BE2C (cell line): Measurements from ENCODE around the gene LEFTY1.

Experiments used
- DNase-seq: peaks from one replicate; pipeline ENCODE4 v3.0.0-alpha.2; 2020
- H3K27me3 ChIP-seq: fragments of 250-450 bp; sonication (Bioruptor Pico); 2 replicates; pipeline ENCODE4 v1.5.1; 2020; ENCODE audit warnings: mild to moderate bottlenecking
- H3K36me3 ChIP-seq: fragments of 250-450 bp; sonication (Bioruptor Pico); 2 replicates; pipeline ENCODE4 v1.5.1; 2020; ENCODE audit warnings: mild to moderate bottlenecking
- H3K4me1 ChIP-seq: fragments of 250-450 bp; sonication (Bioruptor Pico); 2 replicates; pipeline ENCODE4 v1.5.1; 2020
- H3K4me3 ChIP-seq: 2 replicates; pipeline ENCODE4 v1.5.1; 2011; ENCODE audit warnings: low read depth, low read length
- H3K9me3 ChIP-seq: fragments of 250-450 bp; sonication (Bioruptor Pico); 2 replicates; pipeline ENCODE4 v1.5.1; 2020
- TF ChIP-seq, protein P1 (sequence below): IDR thresholded peaks from 2 replicates; pipeline ENCODE4 v1.5.1; 2012; ENCODE audit warnings: mild to moderate bottlenecking, low read depth, low read length

LEFTY1 gene

DNA sequence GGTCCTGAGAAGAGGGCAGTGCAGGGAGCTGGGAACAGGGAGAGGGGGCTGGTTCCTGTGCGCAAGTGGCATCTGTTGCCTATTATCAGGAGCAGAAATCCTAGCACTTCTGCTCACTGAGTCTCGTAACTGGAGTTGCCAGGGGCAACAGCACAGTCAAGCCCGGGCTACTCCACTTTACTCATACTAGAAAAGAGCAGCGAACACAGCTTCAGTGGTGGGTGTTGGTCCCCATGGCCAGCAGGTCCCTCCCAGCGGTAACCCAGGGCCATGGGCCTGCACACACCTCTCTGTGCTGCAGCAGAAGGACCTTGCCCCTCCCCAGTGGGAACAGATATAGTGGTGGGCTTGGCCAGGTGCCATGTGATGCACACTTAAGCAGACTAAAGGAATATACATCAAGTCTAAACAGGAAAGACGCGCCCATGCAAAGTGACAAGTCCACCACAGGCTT, 26.6 kb upstream of the LEFTY1 start:
- Histone ChIP-seq H3K36me3 (peaks cover 5% of the 10 kb centered on the region), H3K27me3 (no peaks in the 10 kb centered on the region), H3K4me3 (peak overlapping the region; percentile 13; the same call in 1 of the 2 replicates), H3K9me3 (no peaks in the 10 kb centered on the region), H3K4me1 (peaks cover 16% of the 10 kb centered on the region)
- peak; percentile 77 for DNase-seq
- TF ChIP-seq, protein P1, sequence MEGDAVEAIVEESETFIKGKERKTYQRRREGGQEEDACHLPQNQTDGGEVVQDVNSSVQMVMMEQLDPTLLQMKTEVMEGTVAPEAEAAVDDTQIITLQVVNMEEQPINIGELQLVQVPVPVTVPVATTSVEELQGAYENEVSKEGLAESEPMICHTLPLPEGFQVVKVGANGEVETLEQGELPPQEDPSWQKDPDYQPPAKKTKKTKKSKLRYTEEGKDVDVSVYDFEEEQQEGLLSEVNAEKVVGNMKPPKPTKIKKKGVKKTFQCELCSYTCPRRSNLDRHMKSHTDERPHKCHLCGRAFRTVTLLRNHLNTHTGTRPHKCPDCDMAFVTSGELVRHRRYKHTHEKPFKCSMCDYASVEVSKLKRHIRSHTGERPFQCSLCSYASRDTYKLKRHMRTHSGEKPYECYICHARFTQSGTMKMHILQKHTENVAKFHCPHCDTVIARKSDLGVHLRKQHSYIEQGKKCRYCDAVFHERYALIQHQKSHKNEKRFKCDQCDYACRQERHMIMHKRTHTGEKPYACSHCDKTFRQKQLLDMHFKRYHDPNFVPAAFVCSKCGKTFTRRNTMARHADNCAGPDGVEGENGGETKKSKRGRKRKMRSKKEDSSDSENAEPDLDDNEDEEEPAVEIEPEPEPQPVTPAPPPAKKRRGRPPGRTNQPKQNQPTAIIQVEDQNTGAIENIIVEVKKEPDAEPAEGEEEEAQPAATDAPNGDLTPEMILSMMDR, result no peak

DNA sequence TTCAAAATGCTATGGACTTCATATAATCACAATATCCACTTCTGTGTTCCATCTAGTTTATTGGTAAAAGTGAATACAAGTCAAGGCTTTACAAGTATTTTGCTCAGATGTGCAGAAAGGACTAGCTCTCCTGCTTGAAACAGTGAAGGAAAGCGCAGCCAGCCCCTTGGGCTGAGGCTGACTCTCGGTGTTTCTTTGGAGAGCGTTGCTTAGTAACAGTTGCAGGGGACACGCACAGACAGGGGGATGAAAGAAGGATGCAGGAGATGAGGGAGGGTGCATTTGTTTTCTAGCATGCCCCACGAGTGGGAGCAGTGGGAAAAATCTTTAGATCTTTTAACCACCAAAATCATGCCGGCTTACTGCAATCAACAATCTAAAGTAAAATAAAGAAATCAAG, 26.0 kb upstream of the LEFTY1 start:
- H3K4me3 ChIP-seq, result 0 out of 2 replicates have a peak overlapping the region, but pooled peaks have one; percentile 13
- H3K36me3 ChIP-seq, result peaks cover 3% of the 10 kb centered on the region; the same call in 1 of the 2 replicates
- H3K27me3 ChIP-seq, result no peaks in the 10 kb centered on the region
- DNase-seq, result no peak
- no peaks in the 10 kb centered on the region for H3K9me3 ChIP-seq
- TF ChIP-seq, protein P1, result no peak
- H3K4me1 ChIP-seq, result peaks cover 16% of the 10 kb centered on the region

DNA sequence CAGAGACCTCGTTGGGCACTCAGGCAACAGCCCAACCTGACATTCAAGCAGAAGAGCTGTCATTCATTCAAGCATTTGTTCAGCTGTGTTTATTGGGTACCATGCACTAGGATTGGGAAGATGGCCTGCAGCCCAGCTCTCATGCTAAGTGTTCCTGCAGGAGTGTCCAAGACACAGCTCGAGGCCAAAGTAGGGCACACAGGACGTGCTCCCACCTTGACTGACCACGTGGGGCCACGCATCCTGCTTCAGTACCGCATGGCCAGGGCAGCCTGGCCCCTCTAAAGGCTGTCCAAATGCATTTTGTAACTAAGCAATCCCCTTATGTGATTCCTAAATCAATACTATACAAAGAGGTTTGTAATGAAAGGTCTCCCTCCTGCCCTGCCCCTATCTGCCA, 25.4 kb upstream of the LEFTY1 start:
- Histone ChIP-seq H3K27me3 (no peaks in the 10 kb centered on the region), H3K4me1 (peaks cover 16% of the 10 kb centered on the region), H3K4me3 (no peak overlapping the region), H3K9me3 (no peaks in the 10 kb centered on the region), H3K36me3 (peaks cover 3% of the 10 kb centered on the region; the same call in 1 of the 2 replicates)
- TF ChIP-seq, protein P1, result no peak
- DNase-seq, result no peak

DNA sequence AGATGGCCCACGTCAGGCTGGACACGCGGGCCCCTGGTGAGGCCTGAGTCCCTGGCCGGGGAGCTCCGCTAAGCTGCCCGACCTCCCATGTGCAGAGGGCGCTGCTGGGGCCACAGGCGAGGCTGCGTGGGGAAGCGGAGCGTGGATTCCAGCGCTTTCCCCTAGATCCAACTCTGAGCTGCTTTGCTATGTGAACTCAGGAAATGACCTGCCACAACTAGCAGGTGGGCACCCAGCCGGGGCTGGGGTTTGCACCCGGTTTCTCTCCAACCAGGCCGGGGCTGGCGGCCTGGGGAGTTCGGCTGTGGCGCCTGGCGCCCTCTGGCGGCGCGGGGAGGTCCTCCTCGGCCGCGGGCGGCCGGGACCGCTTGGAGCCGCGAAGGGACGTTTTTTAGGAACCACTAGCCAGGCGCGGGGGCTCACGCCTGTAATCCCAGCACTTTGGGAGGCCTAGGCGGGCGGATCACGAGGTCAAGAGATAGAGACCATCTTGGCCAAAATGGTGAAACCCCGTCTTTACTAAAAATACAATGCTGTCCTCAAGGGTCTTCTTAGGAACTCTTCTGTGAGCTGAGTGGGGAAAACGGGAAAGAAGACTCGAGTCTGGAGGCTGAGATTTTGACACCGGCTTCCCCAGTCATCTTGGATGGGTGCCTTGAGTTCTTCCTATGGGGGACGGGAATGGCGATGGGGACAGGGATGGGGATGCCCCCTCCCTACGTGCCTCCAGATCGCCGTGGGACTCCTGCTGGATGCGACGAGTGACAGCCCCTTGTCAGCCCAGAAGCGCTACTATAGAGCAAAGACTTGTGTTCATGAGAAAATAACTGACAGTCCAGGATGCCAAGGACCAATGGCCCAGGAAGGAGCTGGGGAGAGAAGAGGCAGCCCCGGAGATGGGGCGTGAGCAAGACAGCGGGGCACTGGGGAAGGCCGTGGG, 22.5 kb upstream of the LEFTY1 start:
- Histone ChIP-seq H3K4me1 (peaks cover 14% of the 10 kb centered on the region; the same call in 1 of the 2 replicates), H3K9me3 (no peaks in the 10 kb centered on the region), H3K36me3 (no peaks in the 10 kb centered on the region), H3K27me3 (no peaks in the 10 kb centered on the region), H3K4me3 (peak overlapping the region; percentile 44)
- DNase-seq, result peak; percentile 81
- TF ChIP-seq, protein P1, result peak; percentile 87

DNA sequence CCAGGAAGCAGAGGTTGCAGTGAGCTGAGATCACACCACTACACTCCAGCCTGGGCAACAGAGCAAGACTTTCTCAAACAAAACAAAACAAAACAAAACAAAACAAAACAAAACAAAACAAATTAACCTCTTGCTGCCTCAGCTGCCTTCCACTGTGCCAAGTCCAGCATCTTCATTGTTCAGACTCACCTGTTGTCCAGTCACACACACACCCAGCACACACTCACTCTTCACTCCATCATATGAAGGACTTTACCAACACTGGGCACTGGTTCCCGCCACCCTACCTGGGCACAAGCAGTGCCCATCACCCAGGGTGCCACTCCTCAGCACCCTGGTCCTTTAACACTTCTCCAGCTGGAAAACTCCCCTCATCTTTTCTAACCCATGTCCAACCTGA, 20.5 kb upstream of the LEFTY1 start:
- H3K9me3 ChIP-seq, result no peaks in the 10 kb centered on the region
- H3K27me3 ChIP-seq, result no peaks in the 10 kb centered on the region
- no peaks in the 10 kb centered on the region for H3K36me3 ChIP-seq
- no peak for DNase-seq
- peaks cover 6% of the 10 kb centered on the region; the same call in 1 of the 2 replicates for H3K4me1 ChIP-seq
- TF ChIP-seq, protein P1, result no peak
- no peak overlapping the region for H3K4me3 ChIP-seq

DNA sequence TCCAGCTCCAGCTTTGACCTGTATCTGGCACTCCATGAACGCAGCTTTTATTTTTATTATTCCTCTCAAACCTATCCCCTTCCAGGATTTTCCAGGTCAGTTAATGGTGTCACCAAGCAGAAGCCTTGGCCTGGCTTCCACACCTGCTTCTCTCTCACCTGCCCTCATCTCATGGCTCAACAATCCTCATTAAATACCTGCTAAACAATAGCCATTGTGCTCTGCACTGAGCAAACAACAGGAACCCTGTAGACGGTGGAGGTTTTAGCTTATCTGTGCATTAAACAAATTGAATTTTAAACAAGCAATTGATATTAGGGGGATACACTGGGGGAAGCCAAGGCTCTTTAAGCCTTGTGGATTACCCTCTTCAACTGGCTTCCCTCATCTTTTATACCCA, 19.8 kb upstream of the LEFTY1 start:
- no peaks in the 10 kb centered on the region for H3K9me3 ChIP-seq
- no peaks in the 10 kb centered on the region for H3K36me3 ChIP-seq
- no peak for DNase-seq
- H3K27me3 ChIP-seq, result no peaks in the 10 kb centered on the region
- no peak overlapping the region for H3K4me3 ChIP-seq
- TF ChIP-seq, protein P1, result no peak
- peaks cover 6% of the 10 kb centered on the region; the same call in 1 of the 2 replicates for H3K4me1 ChIP-seq
